GM18861 (cell line): ENCODE data around the gene FCHSD2.
"Not testable (repeated sequence)": the region's sequence is repeated elsewhere in the genome, so short reads cannot be mapped to it uniquely, and the experiment has no call there.

Experiments used
- ATAC-seq: cut with Tn5 transposase; IDR thresholded peaks from one replicate; pipeline ENCODE4 v1.9.1; 2021; ENCODE audit not compliant: unreplicated experiment

Gene FCHSD2

GRCh38 chr11:73072935-73073481 lies 69.1 kb downstream of the FCHSD2 start:
- peak; percentile 65 for ATAC-seq

- ATAC-seq = no peak
Measured at GRCh38 chr11:73070653-73071052, 71.5 kb downstream of the FCHSD2 start.

DNA sequence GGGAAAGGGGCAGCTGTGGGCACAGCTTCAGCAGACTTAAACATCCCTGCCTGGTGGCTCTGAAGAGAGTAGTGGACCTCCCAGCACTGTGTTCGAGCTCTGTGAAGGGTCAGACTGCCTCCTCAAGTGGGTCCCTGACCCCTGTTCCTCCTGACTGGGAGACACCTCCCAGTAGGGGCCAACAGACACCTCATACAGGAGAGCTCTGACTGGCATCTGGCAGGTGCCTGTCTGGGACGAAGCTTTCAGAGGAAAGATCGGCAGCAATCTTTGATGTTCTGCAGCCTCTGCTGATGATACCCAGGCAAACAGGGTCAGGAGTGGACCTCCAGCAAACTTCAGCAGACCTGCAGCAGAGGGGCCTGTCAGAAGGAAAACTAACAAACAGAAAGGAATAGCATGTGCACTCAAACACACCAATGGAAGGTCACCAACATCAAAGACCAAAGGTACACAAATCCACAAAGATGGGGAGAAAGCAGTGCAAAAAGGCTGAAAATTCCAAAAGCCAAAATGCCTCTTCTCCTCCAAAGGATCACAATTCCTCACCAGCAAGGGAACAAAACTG lies 80.2 kb downstream of the FCHSD2 start:
- not testable (repeated sequence) for ATAC-seq

GRCh38 chr11:73061434-73061833 lies 80.7 kb downstream of the FCHSD2 start:
- not testable (repeated sequence) for ATAC-seq

DNA sequence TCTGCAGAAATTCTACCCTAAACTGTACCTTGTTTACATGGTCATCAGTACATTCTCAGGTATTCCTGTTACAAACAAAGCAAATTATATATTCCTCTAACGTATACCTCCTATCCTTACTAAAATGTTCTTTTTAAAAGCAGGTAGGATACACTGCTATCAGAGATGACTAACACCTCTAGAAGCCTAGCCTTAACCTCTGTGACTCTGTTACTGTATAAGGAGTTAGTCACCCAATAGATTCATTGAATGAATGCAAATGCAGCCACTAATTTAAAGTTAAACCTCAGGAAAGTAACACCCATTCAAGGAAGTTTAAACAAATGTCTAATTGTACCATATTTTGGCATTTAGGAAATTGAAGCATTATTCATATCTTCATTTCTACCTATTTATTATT lies 82.2 kb downstream of the FCHSD2 start:
- ATAC-seq = no peak

GRCh38 chr11:73058989-73059674 lies 83.0 kb downstream of the FCHSD2 start:
- no peak for ATAC-seq

- no peak for ATAC-seq
Measured at GRCh38 chr11:73055655-73056354, 86.3 kb downstream of the FCHSD2 start.

GRCh38 chr11:73055002-73055401 lies 87.1 kb downstream of the FCHSD2 start:
- ATAC-seq = no peak

DNA sequence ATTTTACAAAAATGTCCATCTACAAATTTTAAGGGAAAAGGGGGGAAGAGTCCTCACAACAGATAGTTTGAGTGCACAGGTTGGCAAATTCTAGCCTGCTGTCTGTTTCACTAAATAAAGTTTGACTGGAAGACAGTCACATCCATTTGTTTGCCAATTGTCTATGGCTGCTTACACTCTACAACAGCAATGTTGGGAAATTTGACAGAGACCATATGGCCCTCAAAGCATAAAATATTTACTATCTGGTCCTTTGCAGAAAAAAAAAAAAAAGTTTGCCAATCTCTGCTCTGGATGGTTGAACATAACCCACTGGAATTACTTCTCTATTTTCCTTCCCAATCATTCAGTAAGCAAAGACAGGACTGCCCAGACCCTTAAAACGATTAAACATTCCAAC lies 88.2 kb downstream of the FCHSD2 start:
- no peak for ATAC-seq

GRCh38 chr11:73048446-73048845 lies 93.7 kb downstream of the FCHSD2 start:
- ATAC-seq = peak; percentile 3

- ATAC-seq = peak; percentile 62
Measured at GRCh38 chr11:73047773-73048371, 94.2 kb downstream of the FCHSD2 start.

DNA sequence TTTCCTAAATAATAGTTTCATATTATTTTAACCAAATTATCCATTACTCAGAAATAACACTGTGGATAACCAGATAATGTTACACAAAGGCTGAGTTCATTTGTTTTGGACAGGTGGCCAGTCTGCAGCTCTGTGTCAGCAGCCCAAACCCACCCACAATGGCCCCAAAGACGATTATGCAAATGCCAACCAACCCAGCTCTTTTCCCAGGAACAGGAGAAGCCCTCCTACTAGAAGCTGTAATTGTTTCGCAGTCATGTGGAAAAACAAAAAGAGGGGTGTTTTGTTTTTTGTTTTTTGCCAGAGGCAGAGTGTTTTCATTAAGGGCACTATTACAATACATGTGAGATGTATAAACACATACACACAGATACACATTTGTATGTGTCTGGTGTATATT lies 102.1 kb downstream of the FCHSD2 start:
- ATAC-seq = no peak

- ATAC-seq = no peak
Measured at GRCh38 chr11:73034777-73035176, 107.3 kb downstream of the FCHSD2 start.

DNA sequence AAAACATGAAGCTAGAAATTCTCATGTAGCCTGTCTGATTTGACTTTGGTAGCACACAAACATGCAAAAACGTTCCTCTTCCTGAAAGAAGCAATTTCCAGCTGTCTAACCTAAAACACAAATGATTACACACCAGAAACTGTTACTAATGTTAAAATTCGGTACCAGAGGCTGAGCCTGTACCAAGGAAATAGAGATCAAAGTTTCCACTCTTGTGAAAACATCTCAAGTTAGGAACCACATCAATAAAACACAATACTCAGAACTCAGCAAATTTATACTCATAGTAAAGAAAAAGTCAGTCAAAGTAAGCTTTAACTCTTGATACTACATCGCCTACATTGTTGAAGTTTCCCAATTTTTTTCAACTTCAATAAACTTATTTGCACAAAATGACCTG lies 107.8 kb downstream of the FCHSD2 start:
- no peak for ATAC-seq

DNA sequence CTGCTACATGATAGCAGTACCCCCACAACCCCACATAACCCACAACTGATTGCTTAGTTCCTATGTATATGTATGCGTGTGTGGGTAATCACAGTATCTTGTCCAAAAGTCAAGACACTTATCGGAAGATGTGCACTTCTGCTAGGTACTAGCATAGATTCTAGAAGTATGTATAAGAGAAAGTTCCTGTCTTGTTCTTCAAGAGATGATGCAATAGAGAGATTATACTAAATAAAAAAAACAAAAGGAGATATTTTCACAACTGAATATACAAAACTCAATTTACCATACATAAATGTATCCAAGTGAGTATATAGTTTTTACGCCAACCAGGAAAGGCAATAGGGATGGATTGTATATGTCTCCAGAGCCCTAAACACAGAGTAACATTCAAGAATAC lies 112.0 kb downstream of the FCHSD2 start:
- no peak for ATAC-seq

DNA sequence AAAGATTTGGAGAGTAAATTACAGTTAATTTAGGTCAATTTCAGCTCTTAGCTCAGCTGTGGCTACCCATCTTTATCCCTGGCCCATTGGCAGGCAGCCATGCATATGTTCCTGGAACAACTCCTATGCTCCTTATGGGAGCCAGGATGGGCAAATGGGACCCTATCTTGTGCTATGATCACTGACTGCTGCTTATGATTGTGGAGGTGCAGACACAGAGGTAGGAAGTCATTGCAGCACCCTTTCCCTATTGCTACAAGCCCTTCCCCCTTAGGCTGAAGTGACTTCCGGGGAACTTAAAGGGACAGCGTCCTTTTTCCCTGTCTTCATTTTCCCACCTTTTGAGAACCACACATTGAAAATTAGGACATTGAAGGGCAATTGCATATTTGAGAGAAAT lies 112.7 kb downstream of the FCHSD2 start:
- no peak for ATAC-seq

GRCh38 chr11:73028611-73029010 lies 113.5 kb downstream of the FCHSD2 start:
- no peak for ATAC-seq

DNA sequence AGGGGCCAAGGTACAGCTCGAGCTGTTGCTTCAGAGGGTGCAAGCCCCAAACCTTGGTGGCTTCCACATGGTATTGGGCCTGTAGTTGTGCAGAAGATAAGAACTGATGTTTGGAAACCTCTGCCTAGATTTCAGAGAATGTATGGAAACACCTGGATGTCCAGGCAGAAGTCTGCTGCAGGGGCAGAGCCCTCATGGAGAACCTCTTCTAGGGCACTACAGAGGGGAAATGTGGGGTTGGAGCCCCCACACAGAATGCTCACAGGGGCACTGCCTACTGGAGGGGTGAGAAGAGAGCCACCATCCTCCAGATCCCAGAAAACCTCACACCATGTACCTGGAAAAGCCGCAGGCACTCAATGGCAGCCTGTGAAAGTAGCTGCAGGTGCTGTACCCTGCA lies 114.3 kb downstream of the FCHSD2 start:
- not testable (repeated sequence) for ATAC-seq

DNA sequence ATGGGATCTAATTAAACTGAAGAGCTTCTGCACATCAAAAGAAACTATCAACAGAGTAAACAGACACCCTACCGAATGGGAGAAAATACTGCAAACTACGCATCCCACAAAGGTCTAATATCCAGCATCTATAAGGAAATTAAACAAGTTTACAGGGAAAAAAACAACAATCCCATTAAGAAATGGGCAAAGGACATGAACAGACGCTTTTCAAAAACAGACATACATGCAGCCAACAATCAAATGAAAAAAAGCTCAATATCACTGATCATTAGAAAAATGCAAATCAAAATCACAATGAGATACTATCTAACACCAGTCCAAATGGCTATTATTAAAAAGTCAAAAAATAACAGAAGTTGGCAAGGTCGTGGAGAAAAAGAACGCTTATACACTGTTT lies 117.5 kb downstream of the FCHSD2 start:
- ATAC-seq = no peak

DNA sequence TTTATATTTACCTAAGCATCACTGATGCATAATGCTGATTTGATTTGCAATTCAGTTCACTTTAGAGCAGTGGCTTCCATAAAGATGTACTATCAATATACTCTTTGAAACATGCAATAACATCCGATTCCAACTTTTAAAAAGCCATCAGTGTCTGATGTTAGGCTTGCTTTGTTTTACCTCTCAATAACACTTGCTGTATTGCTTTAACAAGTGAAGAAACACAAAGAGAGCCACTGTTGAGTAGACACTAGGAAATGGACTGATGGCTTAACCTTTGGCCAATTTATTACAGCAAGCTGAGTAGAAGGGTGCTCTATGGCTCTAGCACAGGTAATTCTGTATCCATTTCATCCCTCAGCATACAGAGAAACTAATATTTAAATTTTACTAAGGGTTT lies 122.1 kb downstream of the FCHSD2 start:
- no peak for ATAC-seq

GRCh38 chr11:73019449-73019848 lies 122.7 kb downstream of the FCHSD2 start:
- ATAC-seq = no peak

- no peak for ATAC-seq
Measured at GRCh38 chr11:73018856-73019255, 123.3 kb downstream of the FCHSD2 start.
